Loucy (cell line): ENCODE data around the gene LY6G5C.

Source experiments
- EZH2phosphoT487 ChIP-seq: fragments of 200-600 bp; IDR thresholded peaks from 2 replicates; pipeline ENCODE4 v1.6.1; 2018; ENCODE audit warnings: antibody characterized with exemption, mild to moderate bottlenecking, moderate library complexity, borderline replicate concordance
- TF ChIP-seq, protein P1 (sequence below): fragments of 200-600 bp; sonication (generic); conservative IDR thresholded peaks from 2 replicates; pipeline ENCODE4 v1.5.1; 2014; ENCODE audit warnings: mild to moderate bottlenecking, antibody characterized with exemption, low read length

DNA sequence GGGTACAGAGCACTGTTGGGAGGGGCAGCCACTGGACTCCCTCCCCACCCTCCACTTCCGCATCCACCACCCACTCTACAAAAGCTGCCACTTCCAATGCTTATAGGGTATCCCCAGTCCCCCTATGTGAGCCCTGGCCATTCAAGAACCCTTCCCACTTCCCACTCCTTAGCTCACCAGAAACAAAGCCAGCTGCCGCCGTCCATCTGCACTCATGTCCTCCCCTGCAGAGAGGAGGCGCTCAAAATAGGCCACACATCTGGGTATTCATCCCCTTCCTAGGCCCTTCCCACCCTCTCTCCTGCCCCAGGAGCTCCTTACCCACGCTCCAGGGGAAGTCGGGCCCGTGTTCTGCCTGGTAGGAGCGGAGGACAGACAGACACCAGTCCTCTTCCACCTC, 6.5 kb upstream of the LY6G5C start:
- TF ChIP-seq, protein P1, sequence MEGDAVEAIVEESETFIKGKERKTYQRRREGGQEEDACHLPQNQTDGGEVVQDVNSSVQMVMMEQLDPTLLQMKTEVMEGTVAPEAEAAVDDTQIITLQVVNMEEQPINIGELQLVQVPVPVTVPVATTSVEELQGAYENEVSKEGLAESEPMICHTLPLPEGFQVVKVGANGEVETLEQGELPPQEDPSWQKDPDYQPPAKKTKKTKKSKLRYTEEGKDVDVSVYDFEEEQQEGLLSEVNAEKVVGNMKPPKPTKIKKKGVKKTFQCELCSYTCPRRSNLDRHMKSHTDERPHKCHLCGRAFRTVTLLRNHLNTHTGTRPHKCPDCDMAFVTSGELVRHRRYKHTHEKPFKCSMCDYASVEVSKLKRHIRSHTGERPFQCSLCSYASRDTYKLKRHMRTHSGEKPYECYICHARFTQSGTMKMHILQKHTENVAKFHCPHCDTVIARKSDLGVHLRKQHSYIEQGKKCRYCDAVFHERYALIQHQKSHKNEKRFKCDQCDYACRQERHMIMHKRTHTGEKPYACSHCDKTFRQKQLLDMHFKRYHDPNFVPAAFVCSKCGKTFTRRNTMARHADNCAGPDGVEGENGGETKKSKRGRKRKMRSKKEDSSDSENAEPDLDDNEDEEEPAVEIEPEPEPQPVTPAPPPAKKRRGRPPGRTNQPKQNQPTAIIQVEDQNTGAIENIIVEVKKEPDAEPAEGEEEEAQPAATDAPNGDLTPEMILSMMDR = no peak
- no peak for TF ChIP-seq EZH2phosphoT487
